GM19372 (cell line): Measurements from ENCODE around the gene MZB1.

ENCODE experiments used
- ATAC-seq: cut with Tn5 transposase; IDR thresholded peaks from one replicate; pipeline ENCODE4 v1.9.1; 2021; ENCODE audit warnings: mild to moderate bottlenecking, low read depth, moderate library complexity; ENCODE audit not compliant: unreplicated experiment

Gene MZB1

GRCh38 chr5:139389701-139390638 is at the start of gene MZB1:
TSS of gene MZB1 (minus strand) at chr5:139389913. CDS start at chr5:139389856, 57 bp downstream.
- ATAC-seq: peak; percentile 31

GRCh38 chr5:139439013-139439903 is 49.5 kb upstream of the MZB1 start, which contains the start of gene DNAJC18:
TSS of gene DNAJC18 (minus strand) at chr5:139439525. CDS start at chr5:139439445, 80 bp downstream.
- ATAC-seq: peak; percentile 88

- no peak for ATAC-seq
Measured at GRCh38 chr5:139438707-139439012, 48.9 kb upstream of the MZB1 start.

GRCh38 chr5:139435676-139436075 is 46.0 kb upstream of the MZB1 start:
- ATAC-seq: no peak

- ATAC-seq: no peak
Measured at GRCh38 chr5:139431706-139432105, 42.0 kb upstream of the MZB1 start.

GRCh38 chr5:139430015-139430414 is 40.3 kb upstream of the MZB1 start:
- no peak for ATAC-seq

GRCh38 chr5:139426203-139426885 is 36.6 kb upstream of the MZB1 start:
- no peak for ATAC-seq

GRCh38 chr5:139425497-139425896 is 35.8 kb upstream of the MZB1 start:
- no peak for ATAC-seq

- no peak for ATAC-seq
Measured at GRCh38 chr5:139422307-139422893, 32.7 kb upstream of the MZB1 start.

GRCh38 chr5:139419226-139420192 is 29.8 kb upstream of the MZB1 start:
- ATAC-seq: no peak

- ATAC-seq: no peak
Measured at GRCh38 chr5:139418793-139419192, 29.1 kb upstream of the MZB1 start.

GRCh38 chr5:139417214-139417613 is 27.5 kb upstream of the MZB1 start:
- no peak for ATAC-seq

GRCh38 chr5:139416651-139417050 is 26.9 kb upstream of the MZB1 start:
- ATAC-seq: no peak

- ATAC-seq: no peak
Measured at GRCh38 chr5:139415869-139416268, 26.2 kb upstream of the MZB1 start.

GRCh38 chr5:139415221-139415861 is 25.6 kb upstream of the MZB1 start:
- no peak for ATAC-seq

GRCh38 chr5:139414581-139415130 is 24.9 kb upstream of the MZB1 start:
- ATAC-seq: no peak

GRCh38 chr5:139413963-139414362 is 24.2 kb upstream of the MZB1 start:
- ATAC-seq: peak; percentile 55

GRCh38 chr5:139413153-139413552 is 23.4 kb upstream of the MZB1 start:
- ATAC-seq: no peak
